Measurements from ENCODE around the gene URB2. TPM values are rescaled to one million over a fixed set of nuclear protein-coding genes. Genes with fewer than 3 reads are reported as not detected.

URB2 gene
- total and polyA plus RNA-seq, 2 of the 13 experiments (the other 11 are each of a cell fraction or from before 2014, with no cell fraction given), result 4.0 to 17.6 TPM

- TF ChIP-seq TSC22D2 (CRISPR knock-in tag; IDR thresholded peaks at IDR 0.05; ENCODE audit: borderline replicate concordance) (no peak), ZNF512 (CRISPR knock-in tag; IDR thresholded peaks at IDR 0.05) (no peak), KLF13 (CRISPR knock-in tag; IDR thresholded peaks at IDR 0.05) (peak; percentile 75; the same call in 1 of the 2 replicates), MEIS2 (CRISPR knock-in tag; IDR thresholded peaks at IDR 0.05) (no peak; the same call in none of the 2 replicates), ZNF3 (CRISPR knock-in tag; IDR thresholded peaks at IDR 0.05) (no peak), ZNF776 (CRISPR knock-in tag; IDR thresholded peaks at IDR 0.05) (peak; percentile 63; the same call in 1 of the 2 replicates), ZNF775 (CRISPR knock-in tag; IDR thresholded peaks at IDR 0.05; ENCODE audit: borderline replicate concordance) (no peak), KDM3A (CRISPR knock-in tag; IDR thresholded peaks at IDR 0.05; ENCODE audit: low read depth) (no peak), ZFX (CRISPR knock-in tag; IDR thresholded peaks at IDR 0.05; ENCODE audit: low read depth) (peak; percentile 85), ZNF431 (CRISPR knock-in tag; IDR thresholded peaks at IDR 0.05; ENCODE audit: borderline replicate concordance, low read depth) (no peak), PRDM15 (CRISPR knock-in tag; IDR thresholded peaks at IDR 0.05) (no peak), HNRNPL (IDR thresholded peaks at IDR 0.05; ENCODE audit: low read depth, low read length) (0 out of 2 replicates have a peak, but pooled peaks have one; percentile 54), GTF3A (CRISPR knock-in tag; conservative IDR thresholded peaks at IDR 0.05) (no peak), ZNF496 (CRISPR knock-in tag; IDR thresholded peaks at IDR 0.05; ENCODE audit: insufficient replicate concordance) (no peak), ZNF503 (CRISPR knock-in tag; IDR thresholded peaks at IDR 0.05) (no peak), CBX5 (CRISPR knock-in tag; IDR thresholded peaks at IDR 0.05; ENCODE audit: borderline replicate concordance) (no peak), ZSCAN5A (CRISPR knock-in tag; IDR thresholded peaks at IDR 0.05; ENCODE audit: borderline replicate concordance) (no peak), HDAC6 (IDR thresholded peaks at IDR 0.05; ENCODE audit: low read depth, low read length) (no peak), ATRX (CRISPR knock-in tag; IDR thresholded peaks at IDR 0.05; ENCODE audit: borderline replicate concordance) (no peak), ZNF567 (CRISPR knock-in tag; IDR thresholded peaks at IDR 0.05; ENCODE audit: borderline replicate concordance) (0 out of 2 replicates have a peak, but pooled peaks have one; percentile 65)
Observed at GRCh38 chr1:229625915-229626831, at the start of gene URB2, which contains the start of gene TAF5L (continued).
